ENCODE data around the gene CCDC192. TPM values are rescaled to one million over a fixed set of nuclear protein-coding genes. Genes with fewer than 3 reads are reported as not detected.

The CCDC192 gene
- total RNA-seq, 2 experiments from 2014 or later = not detected

DNA sequence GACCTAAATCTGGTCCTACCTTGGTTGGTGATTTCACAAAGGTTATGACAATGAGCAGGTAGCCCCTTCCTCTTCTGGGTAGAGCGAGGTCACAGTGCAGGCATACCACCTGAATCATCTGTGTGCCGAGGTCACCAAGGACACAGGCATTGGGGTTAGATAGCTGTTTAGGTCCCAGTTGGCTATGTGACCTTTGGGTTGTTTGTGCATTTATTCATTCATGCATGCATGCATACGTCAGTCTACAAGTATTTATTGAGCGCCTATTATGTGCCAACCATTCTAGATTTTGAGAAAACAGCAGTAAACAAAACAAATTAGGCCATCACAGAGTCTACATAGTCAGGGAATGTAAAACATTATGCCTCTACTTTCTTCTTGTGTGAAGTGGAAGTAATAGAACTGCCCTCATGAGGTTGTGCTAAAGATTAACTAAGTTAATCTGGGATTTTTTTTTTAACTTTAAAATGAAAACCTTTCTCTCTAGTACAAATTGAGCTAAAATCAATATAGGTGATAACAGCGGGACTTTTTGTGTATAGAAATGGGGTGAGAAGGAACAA lies 275.6 kb downstream of the CCDC192 start:
- Mint-ChIP-seq H3K27me3 (ENCODE audit: low read depth) (no peaks in the 10 kb centered on the region), H3K4me3 (no peak overlapping the region), H3K4me1 (ENCODE audit: low read depth) (no peaks in the 10 kb centered on the region), H3K9me3 (ENCODE audit: insufficient read depth) (no peaks in the 10 kb centered on the region), H3K27ac (no peak overlapping the region), H3K36me3 (ENCODE audit: low read depth) (no peaks in the 10 kb centered on the region)
- DNase-seq = no peak
- ATAC-seq = no peak
- ChIA-PET CTCF (no interaction called here), POLR2A (no interaction called here)

DNA sequence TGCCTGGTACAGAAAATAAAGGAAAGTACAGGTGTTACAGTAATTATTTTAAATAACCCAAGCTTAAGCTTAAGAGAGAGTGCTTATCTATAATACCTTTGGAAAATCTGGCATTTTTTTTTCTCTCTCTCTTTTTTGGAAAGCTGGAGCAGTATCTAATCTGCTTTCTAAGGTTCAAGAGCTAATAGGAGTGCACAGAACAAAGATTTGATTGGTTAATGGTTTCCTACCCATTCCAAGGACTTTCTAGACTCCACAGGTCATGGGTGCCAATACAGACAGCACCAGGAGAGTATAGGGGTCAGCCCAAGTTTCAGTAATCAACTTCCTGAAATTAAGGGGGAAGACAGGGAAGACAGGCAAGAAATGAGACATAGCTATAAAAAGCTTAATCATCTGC lies 276.3 kb downstream of the CCDC192 start:
- no peaks in the 10 kb centered on the region for H3K27me3 Mint-ChIP-seq (ENCODE audit: low read depth)
- no peak for ATAC-seq
- POLR2A ChIA-PET = no interaction called here

DNA sequence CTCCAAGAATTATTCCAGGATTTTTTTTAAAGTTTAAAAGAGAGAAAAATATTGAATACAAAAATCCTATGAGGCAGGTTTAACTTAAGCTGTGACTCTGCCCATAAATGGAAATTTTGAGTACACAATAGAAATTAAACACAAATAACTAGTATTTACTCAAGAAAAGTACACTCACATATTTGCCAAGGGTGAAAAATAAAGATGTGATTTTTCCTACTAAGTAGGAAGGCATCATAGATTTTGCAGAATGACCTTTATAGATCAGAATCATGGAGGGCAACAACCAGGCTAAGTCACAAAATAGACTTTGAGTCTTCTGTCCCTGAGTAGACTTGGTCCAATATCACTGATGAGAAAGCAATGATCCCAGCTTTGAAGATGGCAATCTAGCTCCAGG lies 277.7 kb downstream of the CCDC192 start:
- H3K36me3 Mint-ChIP-seq (ENCODE audit: low read depth) = no peaks in the 10 kb centered on the region
- ChIA-PET CTCF (interaction anchor here (1.1 kb wide), 2 partner anchors 18 to 71 kb away, joined by 3 read pairs; no protein-coding TSS in a partner anchor), POLR2A (no interaction called here)
- DNase-seq (no peak), ATAC-seq (no peak)
- no peak overlapping the region for H3K4me3 Mint-ChIP-seq
- H3K27ac Mint-ChIP-seq = no peak overlapping the region
- H3K4me1 Mint-ChIP-seq (ENCODE audit: low read depth) = no peaks in the 10 kb centered on the region
- H3K27me3 Mint-ChIP-seq (ENCODE audit: low read depth) = no peaks in the 10 kb centered on the region
- H3K9me3 Mint-ChIP-seq (ENCODE audit: insufficient read depth) = no peaks in the 10 kb centered on the region

More for the DNA sequence above, 276.3 kb downstream of the CCDC192 start:
- DNase-seq = no peak
- CTCF ChIA-PET = no interaction called here
- Mint-ChIP-seq H3K4me1 (ENCODE audit: low read depth) (no peaks in the 10 kb centered on the region), H3K27ac (no peak overlapping the region), H3K9me3 (ENCODE audit: insufficient read depth) (no peaks in the 10 kb centered on the region), H3K36me3 (ENCODE audit: low read depth) (no peaks in the 10 kb centered on the region), H3K4me3 (no peak overlapping the region)

DNA sequence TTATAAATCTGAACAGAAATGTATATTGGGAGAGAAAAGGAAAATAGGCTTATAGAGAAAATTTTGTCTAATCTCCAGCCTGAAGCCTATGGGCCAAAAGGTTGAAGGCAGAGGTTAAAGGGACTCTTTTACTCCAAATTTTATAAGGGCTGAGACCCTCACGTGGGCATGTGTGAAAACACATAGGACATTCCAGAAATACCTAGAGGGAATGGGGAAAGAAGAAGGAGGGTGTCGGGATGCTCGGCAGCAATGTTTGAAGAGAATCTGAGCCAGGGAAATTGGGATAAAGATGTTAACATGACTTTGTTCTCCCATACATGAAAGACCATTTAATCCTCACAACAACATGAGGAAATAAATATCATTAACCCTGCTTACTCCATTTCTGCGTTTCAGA lies 278.3 kb downstream of the CCDC192 start:
- H3K4me3 Mint-ChIP-seq = no peak overlapping the region
- CTCF ChIA-PET = interaction anchor here (1.1 kb wide), 1 partner anchor 19 kb away, joined by 3 read pairs; no protein-coding TSS in a partner anchor

DNA sequence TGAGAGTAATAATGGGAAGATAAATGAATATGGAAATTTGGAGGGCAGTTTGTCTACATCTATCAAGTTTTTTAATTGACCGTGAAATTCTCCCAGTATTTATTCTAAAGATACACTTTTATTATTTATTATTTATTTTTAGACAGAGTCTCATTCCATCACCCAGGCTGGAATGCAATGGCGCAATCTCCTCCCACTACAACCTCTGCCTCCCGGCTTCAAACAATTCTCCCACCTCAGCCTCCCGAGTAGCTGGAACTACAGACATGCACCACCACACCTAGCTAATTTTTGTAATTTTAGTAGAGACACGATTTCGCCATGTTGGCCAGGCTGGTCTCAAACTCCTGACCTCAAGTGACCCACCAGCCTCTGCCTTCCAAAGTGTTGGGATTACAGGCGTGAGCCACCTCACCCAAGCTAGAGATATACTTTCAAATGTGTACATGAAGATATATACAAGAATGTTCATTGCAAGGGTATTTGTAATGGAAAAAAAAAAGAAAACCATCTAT lies 282.7 kb downstream of the CCDC192 start:
- ATAC-seq = no peak
- no peak for DNase-seq
- CTCF ChIA-PET = no interaction called here
- Mint-ChIP-seq H3K4me1 (ENCODE audit: low read depth) (no peaks in the 10 kb centered on the region), H3K4me3 (no peak overlapping the region), H3K36me3 (ENCODE audit: low read depth) (no peaks in the 10 kb centered on the region), H3K9me3 (ENCODE audit: insufficient read depth) (no peaks in the 10 kb centered on the region), H3K27me3 (ENCODE audit: low read depth) (no peaks in the 10 kb centered on the region), H3K27ac (no peak overlapping the region)
- POLR2A ChIA-PET = no interaction called here

More for the DNA sequence above, 278.3 kb downstream of the CCDC192 start:
- no peaks in the 10 kb centered on the region for H3K9me3 Mint-ChIP-seq (ENCODE audit: insufficient read depth)
- H3K4me1 Mint-ChIP-seq (ENCODE audit: low read depth) = no peaks in the 10 kb centered on the region
- no peaks in the 10 kb centered on the region for H3K27me3 Mint-ChIP-seq (ENCODE audit: low read depth)
- ATAC-seq = no peak
- no peak for DNase-seq
- no peak overlapping the region for H3K27ac Mint-ChIP-seq
- POLR2A ChIA-PET = no interaction called here
- H3K36me3 Mint-ChIP-seq (ENCODE audit: low read depth) = no peaks in the 10 kb centered on the region

DNA sequence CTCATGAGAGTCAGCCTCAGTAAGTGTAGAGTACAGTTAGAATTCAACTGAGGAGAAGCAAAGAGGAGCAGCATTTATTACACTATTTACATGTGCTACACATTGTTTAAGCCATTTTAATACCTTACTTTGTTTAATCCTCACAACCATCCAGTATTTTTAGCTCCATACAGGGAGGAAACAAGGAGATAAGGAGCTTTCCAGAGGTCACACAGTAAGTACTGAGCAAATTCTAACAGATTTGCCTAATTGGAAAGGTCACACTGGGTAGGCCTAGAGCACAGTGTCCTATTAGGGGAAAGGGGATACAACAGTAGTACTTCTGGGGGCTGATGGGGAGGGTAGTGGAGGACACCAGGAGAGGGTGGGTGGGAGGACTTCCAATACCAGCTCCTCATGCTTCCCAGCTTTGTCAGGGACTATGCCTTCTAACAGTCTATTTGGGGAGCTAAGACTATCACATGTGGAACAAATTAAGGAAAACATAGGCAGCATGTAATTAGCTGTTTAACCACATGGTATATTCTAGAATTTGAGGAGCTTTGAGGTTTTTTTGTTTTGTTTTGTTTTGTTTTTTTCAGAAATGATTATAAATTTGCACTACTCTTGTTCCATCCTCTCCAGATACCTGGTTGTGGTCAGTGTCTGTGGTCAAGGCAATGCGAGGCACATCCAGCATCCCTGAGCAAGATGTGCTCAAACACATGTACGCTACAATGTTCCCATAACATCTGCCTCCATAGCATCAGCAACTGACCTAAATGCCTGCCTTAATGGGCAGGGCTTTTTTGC lies 284.4 kb downstream of the CCDC192 start:
- POLR2A ChIA-PET = no interaction called here
- no peak overlapping the region for H3K4me3 Mint-ChIP-seq
- H3K27me3 Mint-ChIP-seq (ENCODE audit: low read depth) = no peaks in the 10 kb centered on the region
- H3K36me3 Mint-ChIP-seq (ENCODE audit: low read depth) = no peaks in the 10 kb centered on the region
- CTCF ChIA-PET = no interaction called here
- no peak for ATAC-seq
- no peaks in the 10 kb centered on the region for H3K4me1 Mint-ChIP-seq (ENCODE audit: low read depth)
- no peak overlapping the region for H3K27ac Mint-ChIP-seq
- DNase-seq = no peak
- H3K9me3 Mint-ChIP-seq (ENCODE audit: insufficient read depth) = no peaks in the 10 kb centered on the region

DNA sequence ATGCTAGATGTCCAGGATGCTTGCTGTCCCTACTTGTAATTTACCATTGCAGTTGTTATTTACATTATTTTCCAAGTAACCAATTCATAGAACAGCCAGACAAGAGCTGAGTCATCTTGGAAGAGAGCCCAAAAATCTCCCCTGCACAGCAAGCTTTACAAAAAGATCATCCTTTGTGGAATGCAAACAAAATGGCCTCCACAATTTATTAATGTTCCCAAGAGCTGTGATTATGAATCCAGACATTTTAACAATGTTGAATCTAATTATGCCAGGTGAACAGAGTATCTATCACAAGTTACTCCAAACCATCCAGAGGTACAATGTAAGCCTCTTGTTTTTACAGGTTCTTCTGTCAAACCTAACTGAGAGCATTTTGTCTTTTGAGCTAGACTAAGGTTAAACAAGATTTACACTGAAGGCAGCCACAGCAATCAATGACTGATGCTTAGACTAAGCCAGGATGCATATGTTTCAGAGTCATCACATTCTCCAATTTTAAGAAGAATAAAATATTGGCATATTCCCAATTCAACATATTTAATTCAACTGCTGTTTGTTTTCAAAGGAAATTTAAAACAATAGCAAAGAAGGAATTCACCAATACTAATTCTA lies 285.1 kb downstream of the CCDC192 start:
- Mint-ChIP-seq H3K4me1 (ENCODE audit: low read depth) (no peaks in the 10 kb centered on the region), H3K36me3 (ENCODE audit: low read depth) (no peaks in the 10 kb centered on the region), H3K27me3 (ENCODE audit: low read depth) (no peaks in the 10 kb centered on the region), H3K27ac (no peak overlapping the region), H3K9me3 (ENCODE audit: insufficient read depth) (no peaks in the 10 kb centered on the region), H3K4me3 (no peak overlapping the region)
- POLR2A ChIA-PET = no interaction called here
- no peak for DNase-seq
- CTCF ChIA-PET = no interaction called here
- ATAC-seq = no peak

Other genes with a start within 250 kb of the CCDC192 start
- gene PRRC1, start 185.8 kb upstream of the CCDC192 start, total RNA-seq = 10 to 100 TPM; 36.0 to 41.3 TPM
- gene CTXN3, start 54.3 kb upstream of the CCDC192 start, total RNA-seq = not detected

All from activated CD8-positive, alpha-beta T cell treated with anti-CD3 and anti-CD28 coated beads, Interleukin-2, amount 10 ng/mL, durations not matched to agents 7 days and 5 days (primary cell).